Fibroblast of lung (primary cell): ENCODE results near the gene PDCD2L. TPM values are rescaled to one million over a fixed set of nuclear protein-coding genes. Genes with fewer than 3 reads are reported as not detected.

Experiments used
- DNase-seq, 2 donors: peaks; one replicate each; pipeline versions ENCODE4 v3.0.0 to v3.0.0-alpha.2; 2010; ENCODE audit warnings: low read depth in 2 of 2
- H2AFZ ChIP-seq: 2 replicates; pipeline ENCODE4 v1.5.1; 2012; ENCODE audit warnings: low read length, control low read depth, inconsistent platforms
- H3K27ac ChIP-seq: 2 replicates; pipeline ENCODE4 v1.5.1; 2011; ENCODE audit warnings: low read length, control low read depth; ENCODE audit not compliant: insufficient read depth
- H3K27me3 ChIP-seq: 2 replicates; pipeline ENCODE4 v1.5.1; 2011; ENCODE audit warnings: mild to moderate bottlenecking, low read length; ENCODE audit not compliant: control insufficient read depth, insufficient read depth
- H3K36me3 ChIP-seq: 2 replicates; pipeline ENCODE4 v1.5.1; 2011; ENCODE audit warnings: low read length; ENCODE audit not compliant: control insufficient read depth, insufficient read depth
- H3K4me1 ChIP-seq: 2 replicates; pipeline ENCODE4 v1.5.1; 2011; ENCODE audit warnings: low read length; ENCODE audit not compliant: control insufficient read depth, insufficient read depth; ENCODE audit errors: extremely low read depth
- H3K4me2 ChIP-seq: 2 replicates; pipeline ENCODE4 v1.5.1; 2011; ENCODE audit warnings: low read length, control low read depth; ENCODE audit not compliant: insufficient read depth; ENCODE audit errors: extremely low read depth
- H3K4me3 ChIP-seq, 4 experiments: fragments of 200-600 bp in 1 of 4; sonication (generic) in 1 of 4; replicated peaks in 1 of 4; 2 replicates each; pipeline ENCODE4 v1.5.1; 2011 to 2016; ENCODE audit warnings: low read length in 4 of 4, low read depth in 3 of 4, mild to moderate bottlenecking in 3 of 4, control low read depth in 2 of 4, inconsistent platforms in 1 of 4, mixed read lengths in 1 of 4; ENCODE audit not compliant: insufficient read depth in 1 of 4; ENCODE audit errors: control extremely low read depth in 1 of 4
- H3K79me2 ChIP-seq: 2 replicates; pipeline ENCODE4 v1.5.1; 2012; ENCODE audit warnings: mild to moderate bottlenecking, low read length, inconsistent platforms; ENCODE audit not compliant: control insufficient read depth, insufficient read depth
- H3K9ac ChIP-seq: 2 replicates; pipeline ENCODE4 v1.5.1; 2011; ENCODE audit warnings: mild to moderate bottlenecking, low read length, control low read depth; ENCODE audit not compliant: insufficient read depth
- H3K9me3 ChIP-seq: 2 replicates; pipeline ENCODE4 v1.5.1; 2012; ENCODE audit warnings: low read depth, low read length; ENCODE audit not compliant: control insufficient read depth, insufficient read depth
- H4K20me1 ChIP-seq: 2 replicates; pipeline ENCODE4 v1.5.1; 2011; ENCODE audit warnings: low read length; ENCODE audit not compliant: control insufficient read depth, insufficient read depth; ENCODE audit errors: extremely low read depth
- EZH2 ChIP-seq: IDR thresholded peaks from 2 replicates; pipeline ENCODE4 v1.5.1; 2012; ENCODE audit warnings: low read length, control low read depth, mild to moderate bottlenecking; ENCODE audit errors: missing control alignments
- polyA plus RNA-seq, 2 donors: library from polyadenylated mRNA; depleted of rRNA in 1 of 2; stranded (reverse) in 1 of 2; unstranded in 1 of 2; fragments of >200 nt; gene quantifications; 2 replicates each; pipeline ENCODE4 v1.2.1, GENCODE V29; 2011 to 2012; ENCODE audit warnings: missing spikeins in 1 of 2
- total RNA-seq: library from RNA; depleted of rRNA; stranded (reverse); fragments of >200 nt; gene quantifications from 2 replicates; pipeline ENCODE4 v1.2.1, GENCODE V29; 2014
- TF ChIP-seq, protein P1 (sequence below), 2 donors: IDR thresholded peaks in 1 of 2; conservative IDR thresholded peaks in 1 of 2; 1 replicate in 1 of 2; 2 replicates in 1 of 2; pipeline ENCODE4 v1.5.1; 2011 to 2012; ENCODE audit warnings: low read length in 2 of 2, control low read depth in 1 of 2, inconsistent platforms in 1 of 2, low read depth in 1 of 2, mild to moderate bottlenecking in 1 of 2

The PDCD2L gene
- total and polyA plus RNA-seq, 2 donors (not counting 1 experiment from before 2014, with no cell fraction given): 8.9 to 12.2 TPM

DNA sequence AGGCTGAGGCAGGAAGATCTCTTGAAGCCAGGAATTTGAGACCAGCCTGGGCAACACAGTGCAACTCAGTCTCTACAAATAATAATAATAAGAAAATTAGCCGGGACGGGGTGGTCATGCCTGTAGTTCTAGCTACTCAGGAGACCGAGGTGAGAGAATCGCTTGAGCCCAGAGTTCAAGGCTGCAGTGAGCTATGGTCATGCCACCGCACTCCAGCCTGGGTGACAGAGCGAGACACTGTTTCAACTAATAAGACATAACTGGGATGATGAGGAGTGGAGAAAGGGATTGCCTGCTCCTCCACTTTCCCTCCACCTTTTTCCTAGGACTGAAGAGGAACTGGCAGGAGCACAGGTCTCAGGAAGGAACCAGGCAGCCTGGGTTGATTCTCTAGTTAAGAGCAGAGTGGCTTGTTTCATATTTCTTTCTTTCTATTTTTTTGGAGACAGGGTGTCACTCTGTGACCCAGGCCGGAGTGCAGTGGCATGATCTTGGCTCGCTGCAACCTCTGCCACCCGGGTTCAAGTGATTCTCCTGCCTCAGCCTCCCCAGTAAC, 43.8 kb upstream of the PDCD2L start:
- Histone ChIP-seq H3K27ac (no peak overlapping the region), H2AFZ (no peak overlapping the region)

DNA sequence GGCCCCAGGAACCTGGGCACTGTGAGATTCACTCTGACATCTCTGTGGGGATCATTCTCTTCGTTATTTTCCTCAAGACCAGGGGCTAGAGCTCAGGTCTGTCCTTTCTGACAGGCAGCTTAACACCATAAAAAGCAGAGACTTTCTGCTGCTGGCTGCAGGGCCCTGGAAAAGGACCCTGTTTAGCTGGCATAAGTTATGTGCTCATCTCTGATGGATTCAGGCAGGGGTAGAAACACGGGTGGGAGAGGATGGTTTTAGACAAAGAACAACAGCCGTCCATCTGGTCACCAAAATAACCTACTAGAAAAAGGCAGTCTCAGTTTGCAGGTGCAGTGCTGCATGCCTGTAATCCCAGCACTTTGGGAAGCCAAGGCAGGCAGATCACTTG, 41.5 kb upstream of the PDCD2L start:
- peaks cover 2% of the 10 kb centered on the region for H3K36me3 ChIP-seq
- H2AFZ ChIP-seq: no peak overlapping the region
- DNase-seq: no peak
- no peak overlapping the region for H3K9ac ChIP-seq
- H4K20me1 ChIP-seq: no peaks in the 10 kb centered on the region
- no peaks in the 10 kb centered on the region for H3K9me3 ChIP-seq
- TF ChIP-seq, protein P1, sequence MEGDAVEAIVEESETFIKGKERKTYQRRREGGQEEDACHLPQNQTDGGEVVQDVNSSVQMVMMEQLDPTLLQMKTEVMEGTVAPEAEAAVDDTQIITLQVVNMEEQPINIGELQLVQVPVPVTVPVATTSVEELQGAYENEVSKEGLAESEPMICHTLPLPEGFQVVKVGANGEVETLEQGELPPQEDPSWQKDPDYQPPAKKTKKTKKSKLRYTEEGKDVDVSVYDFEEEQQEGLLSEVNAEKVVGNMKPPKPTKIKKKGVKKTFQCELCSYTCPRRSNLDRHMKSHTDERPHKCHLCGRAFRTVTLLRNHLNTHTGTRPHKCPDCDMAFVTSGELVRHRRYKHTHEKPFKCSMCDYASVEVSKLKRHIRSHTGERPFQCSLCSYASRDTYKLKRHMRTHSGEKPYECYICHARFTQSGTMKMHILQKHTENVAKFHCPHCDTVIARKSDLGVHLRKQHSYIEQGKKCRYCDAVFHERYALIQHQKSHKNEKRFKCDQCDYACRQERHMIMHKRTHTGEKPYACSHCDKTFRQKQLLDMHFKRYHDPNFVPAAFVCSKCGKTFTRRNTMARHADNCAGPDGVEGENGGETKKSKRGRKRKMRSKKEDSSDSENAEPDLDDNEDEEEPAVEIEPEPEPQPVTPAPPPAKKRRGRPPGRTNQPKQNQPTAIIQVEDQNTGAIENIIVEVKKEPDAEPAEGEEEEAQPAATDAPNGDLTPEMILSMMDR (conservative IDR thresholded peaks at IDR 0.05 in 1 of 2, IDR thresholded peaks at IDR 0.05 in 1 of 2; ENCODE audit: low read depth in 1 of 2, low read length in 2 of 2): no peak
- TF ChIP-seq EZH2: no peak
- H3K4me3 ChIP-seq: no peak overlapping the region
- H3K27me3 ChIP-seq: no peaks in the 10 kb centered on the region
- no peak overlapping the region for H3K27ac ChIP-seq
- H3K4me2 ChIP-seq: no peak overlapping the region
- H3K4me1 ChIP-seq: peaks cover 18% of the 10 kb centered on the region
- H3K79me2 ChIP-seq: peaks cover 22% of the 10 kb centered on the region

More for the DNA sequence above, 43.8 kb upstream of the PDCD2L start:
- TF ChIP-seq EZH2: no peak
- TF ChIP-seq, protein P1 (conservative IDR thresholded peaks at IDR 0.05 in 1 of 2, IDR thresholded peaks at IDR 0.05 in 1 of 2; ENCODE audit: low read depth in 1 of 2, low read length in 2 of 2): no peak
- no peaks in the 10 kb centered on the region for H3K36me3 ChIP-seq
- H3K27me3 ChIP-seq: no peaks in the 10 kb centered on the region
- H3K79me2 ChIP-seq: peaks cover 2% of the 10 kb centered on the region
- peaks cover 9% of the 10 kb centered on the region for H3K4me1 ChIP-seq
- no peak overlapping the region for H3K4me2 ChIP-seq
- no peak overlapping the region for H3K9ac ChIP-seq
- H3K4me3 ChIP-seq: no peak overlapping the region
- DNase-seq: no peak
- no peaks in the 10 kb centered on the region for H4K20me1 ChIP-seq
- H3K9me3 ChIP-seq: no peaks in the 10 kb centered on the region

DNA sequence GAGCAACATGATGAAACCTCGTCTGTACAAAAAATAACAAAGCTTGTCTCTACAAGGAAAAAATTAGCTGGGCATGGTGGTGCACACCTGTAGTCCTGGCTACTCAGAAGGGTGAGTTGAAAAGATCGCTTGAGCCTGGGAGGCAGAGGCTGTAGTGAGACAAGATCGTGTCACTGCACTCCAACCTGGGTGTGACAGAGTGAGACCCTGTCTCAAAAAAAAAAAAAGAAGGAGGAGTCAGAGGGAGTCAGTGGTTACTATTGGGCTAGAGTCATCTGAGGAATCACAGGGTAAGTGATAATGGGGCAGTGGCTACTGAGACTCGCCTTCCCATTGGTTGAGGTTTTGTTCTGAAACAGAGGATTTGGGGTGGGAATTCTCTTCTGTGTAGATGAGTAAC, 41.1 kb upstream of the PDCD2L start:
- Histone ChIP-seq H3K79me2 (peaks cover 22% of the 10 kb centered on the region), H3K4me3 (no peak overlapping the region), H3K4me1 (peaks cover 18% of the 10 kb centered on the region), H3K27ac (no peak overlapping the region), H3K9ac (no peak overlapping the region), H3K9me3 (no peaks in the 10 kb centered on the region), H2AFZ (no peak overlapping the region), H3K36me3 (peaks cover 2% of the 10 kb centered on the region), H3K4me2 (no peak overlapping the region), H4K20me1 (no peaks in the 10 kb centered on the region), H3K27me3 (no peaks in the 10 kb centered on the region)
- TF ChIP-seq, protein P1 (conservative IDR thresholded peaks at IDR 0.05 in 1 of 2, IDR thresholded peaks at IDR 0.05 in 1 of 2; ENCODE audit: low read depth in 1 of 2, low read length in 2 of 2): no peak
- TF ChIP-seq EZH2: no peak
- DNase-seq: no peak
